HG02852 (cell line): Measurements from ENCODE around the gene SLC26A11.
A peak's percentile ranks its signal among the peaks of the same experiment; 100 is the strongest.

Experiments
- ATAC-seq: cut with Tn5 transposase; IDR thresholded peaks from one replicate; pipeline ENCODE4 v1.9.1; 2021; ENCODE audit warnings: mild to moderate bottlenecking, moderate library complexity; ENCODE audit not compliant: unreplicated experiment

Gene SLC26A11

GRCh38 chr17:80216473-80217456 lies 3.5 kb upstream of the SLC26A11 start:
- ATAC-seq = no peak

- no peak for ATAC-seq
These were observed 2.4 kb upstream of the SLC26A11 start for GRCh38 chr17:80217703-80218362.

GRCh38 chr17:80218391-80218790 lies 1.8 kb upstream of the SLC26A11 start:
- no peak for ATAC-seq

- ATAC-seq = peak; percentile 52
These were observed 1.0 kb upstream of the SLC26A11 start for GRCh38 chr17:80219013-80219762.

GRCh38 chr17:80219763-80220053 lies 519 bp upstream of the SLC26A11 start:
- ATAC-seq = no peak

GRCh38 chr17:80220736-80221215 lies 549 bp downstream of the SLC26A11 start:
- ATAC-seq = peak; percentile 16

- no peak for ATAC-seq
These were observed 1.3 kb downstream of the SLC26A11 start for GRCh38 chr17:80221351-80222105.

GRCh38 chr17:80222376-80223141 lies 2.3 kb downstream of the SLC26A11 start:
- ATAC-seq = no peak

- no peak for ATAC-seq
These were observed 3.1 kb downstream of the SLC26A11 start for GRCh38 chr17:80223142-80223815.

GRCh38 chr17:80223838-80224497 lies 3.7 kb downstream of the SLC26A11 start:
- ATAC-seq = no peak

GRCh38 chr17:80224683-80225082 lies 4.5 kb downstream of the SLC26A11 start:
- no peak for ATAC-seq

GRCh38 chr17:80225230-80225629 lies 5.0 kb downstream of the SLC26A11 start:
- ATAC-seq = no peak

- ATAC-seq = no peak
These were observed 6.9 kb downstream of the SLC26A11 start for GRCh38 chr17:80227156-80227555.

GRCh38 chr17:80227666-80228065 lies 7.4 kb downstream of the SLC26A11 start:
- ATAC-seq = no peak

GRCh38 chr17:80228477-80228876 lies 8.2 kb downstream of the SLC26A11 start:
- ATAC-seq = no peak

- no peak for ATAC-seq
These were observed 8.8 kb downstream of the SLC26A11 start for GRCh38 chr17:80229011-80229410.

GRCh38 chr17:80232438-80232837 lies 12.2 kb downstream of the SLC26A11 start:
- no peak for ATAC-seq

- ATAC-seq = no peak
These were observed 13.0 kb downstream of the SLC26A11 start for GRCh38 chr17:80233202-80233601.

GRCh38 chr17:80236911-80237310 lies 16.7 kb downstream of the SLC26A11 start:
- no peak for ATAC-seq
